Measurements from ENCODE around the gene GTPBP2.
A peak's percentile ranks its signal among the peaks of the same experiment; 100 is the strongest.

The GTPBP2 gene

DNA sequence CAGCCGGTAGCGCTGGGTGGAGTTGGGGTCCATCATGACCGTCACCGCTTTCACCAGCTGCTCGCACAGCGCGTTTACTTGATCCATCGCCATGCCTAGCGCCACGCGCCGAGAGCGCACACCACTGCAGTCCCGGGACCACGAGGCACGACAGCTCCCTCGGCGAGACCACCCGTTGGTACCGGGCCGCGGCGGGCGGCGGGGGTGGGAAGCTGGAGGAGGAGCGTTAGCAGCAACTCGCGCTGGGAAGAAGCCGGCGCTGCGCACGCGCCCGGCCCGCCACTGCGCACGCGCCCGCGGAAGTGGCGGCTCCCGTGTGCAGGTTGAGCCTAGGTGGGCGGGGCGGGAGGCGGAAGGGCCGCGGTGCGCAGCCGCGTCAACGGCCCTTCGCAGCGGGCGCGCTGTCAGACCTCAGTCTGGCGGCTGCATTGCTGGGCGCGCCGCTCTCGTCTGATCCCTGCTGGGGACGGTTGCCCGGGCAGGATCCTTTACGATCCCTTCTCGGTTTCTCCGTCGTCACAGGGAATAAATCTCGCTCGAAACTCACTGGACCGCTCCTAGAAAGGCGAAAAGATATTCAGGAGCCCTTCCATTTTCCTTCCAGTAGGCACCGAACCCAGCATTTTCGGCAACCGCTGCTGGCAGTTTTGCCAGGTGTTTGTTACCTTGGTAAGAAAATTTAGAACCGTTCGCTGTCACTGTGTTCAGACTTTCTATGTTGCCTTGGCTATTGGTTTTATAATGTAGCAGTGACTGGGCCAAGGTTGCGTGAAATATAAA is 53.1 kb downstream of the GTPBP2 start, which contains the start of the genes POLH and XPO5 (continued):
- TF ChIP-seq KLF10 (tag by site-specific recombination; IDR thresholded peaks at IDR 0.05) (peak; percentile 70; the same call in 1 of the 2 replicates), ZNF221 (tag by site-specific recombination; IDR thresholded peaks at IDR 0.05; ENCODE audit: borderline replicate concordance) (no peak), HOXA7 (CRISPR knock-in tag; IDR thresholded peaks at IDR 0.05; ENCODE audit: borderline replicate concordance) (no peak), SALL2 (tag by site-specific recombination; IDR thresholded peaks at IDR 0.05; ENCODE audit: borderline replicate concordance) (no peak), ZEB2 (tag by site-specific recombination; IDR thresholded peaks at IDR 0.05) (peak; percentile 69), ZNF701 (tag by site-specific recombination; IDR thresholded peaks at IDR 0.05) (no peak), ZXDB (tag by site-specific recombination; IDR thresholded peaks at IDR 0.05) (peak; percentile 14; the same call in 1 of the 2 replicates), SETDB1 (IDR thresholded peaks at IDR 0.05; ENCODE audit: insufficient read length, low read length) (no peak), ZNF558 (tag by site-specific recombination; IDR thresholded peaks at IDR 0.05) (no peak), SP2 (tag by site-specific recombination; IDR thresholded peaks at IDR 0.05) (peak; percentile 4; the same call in 1 of the 2 replicates), ZNF202 (tag by site-specific recombination; IDR thresholded peaks at IDR 0.05; ENCODE audit: borderline replicate concordance) (no peak), TRIM28 (IDR thresholded peaks at IDR 0.05; ENCODE audit: borderline replicate concordance, low read length) (peak; percentile 47; the same call in 1 of the 2 replicates), ZSCAN30 (tag by site-specific recombination; IDR thresholded peaks at IDR 0.05) (peak; percentile 72; the same call in 1 of the 2 replicates), GLI4 (tag by site-specific recombination; IDR thresholded peaks at IDR 0.05) (no peak), RBAK (tag by site-specific recombination; IDR thresholded peaks at IDR 0.05) (no peak), ZNF513 (tag by site-specific recombination; IDR thresholded peaks at IDR 0.05) (no peak), SCRT1 (tag by site-specific recombination; IDR thresholded peaks at IDR 0.05; ENCODE audit: borderline replicate concordance) (no peak), ZNF26 (tag by site-specific recombination; IDR thresholded peaks at IDR 0.05) (no peak), OVOL3 (tag by site-specific recombination; IDR thresholded peaks at IDR 0.05) (no peak; the same call in 1 of the 2 replicates)
- TF ChIP-seq, protein P1, sequence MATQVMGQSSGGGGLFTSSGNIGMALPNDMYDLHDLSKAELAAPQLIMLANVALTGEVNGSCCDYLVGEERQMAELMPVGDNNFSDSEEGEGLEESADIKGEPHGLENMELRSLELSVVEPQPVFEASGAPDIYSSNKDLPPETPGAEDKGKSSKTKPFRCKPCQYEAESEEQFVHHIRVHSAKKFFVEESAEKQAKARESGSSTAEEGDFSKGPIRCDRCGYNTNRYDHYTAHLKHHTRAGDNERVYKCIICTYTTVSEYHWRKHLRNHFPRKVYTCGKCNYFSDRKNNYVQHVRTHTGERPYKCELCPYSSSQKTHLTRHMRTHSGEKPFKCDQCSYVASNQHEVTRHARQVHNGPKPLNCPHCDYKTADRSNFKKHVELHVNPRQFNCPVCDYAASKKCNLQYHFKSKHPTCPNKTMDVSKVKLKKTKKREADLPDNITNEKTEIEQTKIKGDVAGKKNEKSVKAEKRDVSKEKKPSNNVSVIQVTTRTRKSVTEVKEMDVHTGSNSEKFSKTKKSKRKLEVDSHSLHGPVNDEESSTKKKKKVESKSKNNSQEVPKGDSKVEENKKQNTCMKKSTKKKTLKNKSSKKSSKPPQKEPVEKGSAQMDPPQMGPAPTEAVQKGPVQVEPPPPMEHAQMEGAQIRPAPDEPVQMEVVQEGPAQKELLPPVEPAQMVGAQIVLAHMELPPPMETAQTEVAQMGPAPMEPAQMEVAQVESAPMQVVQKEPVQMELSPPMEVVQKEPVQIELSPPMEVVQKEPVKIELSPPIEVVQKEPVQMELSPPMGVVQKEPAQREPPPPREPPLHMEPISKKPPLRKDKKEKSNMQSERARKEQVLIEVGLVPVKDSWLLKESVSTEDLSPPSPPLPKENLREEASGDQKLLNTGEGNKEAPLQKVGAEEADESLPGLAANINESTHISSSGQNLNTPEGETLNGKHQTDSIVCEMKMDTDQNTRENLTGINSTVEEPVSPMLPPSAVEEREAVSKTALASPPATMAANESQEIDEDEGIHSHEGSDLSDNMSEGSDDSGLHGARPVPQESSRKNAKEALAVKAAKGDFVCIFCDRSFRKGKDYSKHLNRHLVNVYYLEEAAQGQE (tag by site-specific recombination; IDR thresholded peaks at IDR 0.05) = no peak
- TF ChIP-seq, protein P2, sequence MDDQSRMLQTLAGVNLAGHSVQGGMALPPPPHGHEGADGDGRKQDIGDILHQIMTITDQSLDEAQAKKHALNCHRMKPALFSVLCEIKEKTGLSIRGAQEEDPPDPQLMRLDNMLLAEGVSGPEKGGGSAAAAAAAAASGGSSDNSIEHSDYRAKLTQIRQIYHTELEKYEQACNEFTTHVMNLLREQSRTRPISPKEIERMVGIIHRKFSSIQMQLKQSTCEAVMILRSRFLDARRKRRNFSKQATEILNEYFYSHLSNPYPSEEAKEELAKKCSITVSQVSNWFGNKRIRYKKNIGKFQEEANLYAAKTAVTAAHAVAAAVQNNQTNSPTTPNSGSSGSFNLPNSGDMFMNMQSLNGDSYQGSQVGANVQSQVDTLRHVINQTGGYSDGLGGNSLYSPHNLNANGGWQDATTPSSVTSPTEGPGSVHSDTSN (CRISPR knock-in tag; IDR thresholded peaks at IDR 0.05) = peak; percentile 95
- TF ChIP-seq, protein P3, sequence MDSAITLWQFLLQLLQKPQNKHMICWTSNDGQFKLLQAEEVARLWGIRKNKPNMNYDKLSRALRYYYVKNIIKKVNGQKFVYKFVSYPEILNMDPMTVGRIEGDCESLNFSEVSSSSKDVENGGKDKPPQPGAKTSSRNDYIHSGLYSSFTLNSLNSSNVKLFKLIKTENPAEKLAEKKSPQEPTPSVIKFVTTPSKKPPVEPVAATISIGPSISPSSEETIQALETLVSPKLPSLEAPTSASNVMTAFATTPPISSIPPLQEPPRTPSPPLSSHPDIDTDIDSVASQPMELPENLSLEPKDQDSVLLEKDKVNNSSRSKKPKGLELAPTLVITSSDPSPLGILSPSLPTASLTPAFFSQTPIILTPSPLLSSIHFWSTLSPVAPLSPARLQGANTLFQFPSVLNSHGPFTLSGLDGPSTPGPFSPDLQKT (IDR thresholded peaks at IDR 0.05; ENCODE audit: borderline replicate concordance, low read depth, low read length) = no peak
- TF ChIP-seq, protein P4, sequence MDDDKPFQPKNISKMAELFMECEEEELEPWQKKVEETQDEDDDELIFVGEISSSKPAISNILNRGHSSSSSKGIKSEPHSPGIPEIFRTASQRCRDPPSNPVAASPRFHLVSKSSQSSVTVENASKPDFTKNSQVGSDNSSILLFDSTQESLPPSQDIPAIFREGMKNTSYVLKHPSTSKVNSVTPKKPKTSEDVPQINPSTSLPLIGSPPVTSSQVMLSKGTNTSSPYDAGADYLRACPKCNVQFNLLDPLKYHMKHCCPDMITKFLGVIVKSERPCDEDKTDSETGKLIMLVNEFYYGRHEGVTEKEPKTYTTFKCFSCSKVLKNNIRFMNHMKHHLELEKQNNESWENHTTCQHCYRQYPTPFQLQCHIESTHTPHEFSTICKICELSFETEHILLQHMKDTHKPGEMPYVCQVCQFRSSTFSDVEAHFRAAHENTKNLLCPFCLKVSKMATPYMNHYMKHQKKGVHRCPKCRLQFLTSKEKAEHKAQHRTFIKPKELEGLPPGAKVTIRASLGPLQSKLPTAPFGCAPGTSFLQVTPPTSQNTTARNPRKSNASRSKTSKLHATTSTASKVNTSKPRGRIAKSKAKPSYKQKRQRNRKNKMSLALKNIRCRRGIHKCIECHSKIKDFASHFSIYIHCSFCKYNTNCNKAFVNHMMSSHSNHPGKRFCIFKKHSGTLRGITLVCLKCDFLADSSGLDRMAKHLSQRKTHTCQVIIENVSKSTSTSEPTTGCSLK (tag by site-specific recombination; IDR thresholded peaks at IDR 0.05) = no peak
- TF ChIP-seq, protein P5, sequence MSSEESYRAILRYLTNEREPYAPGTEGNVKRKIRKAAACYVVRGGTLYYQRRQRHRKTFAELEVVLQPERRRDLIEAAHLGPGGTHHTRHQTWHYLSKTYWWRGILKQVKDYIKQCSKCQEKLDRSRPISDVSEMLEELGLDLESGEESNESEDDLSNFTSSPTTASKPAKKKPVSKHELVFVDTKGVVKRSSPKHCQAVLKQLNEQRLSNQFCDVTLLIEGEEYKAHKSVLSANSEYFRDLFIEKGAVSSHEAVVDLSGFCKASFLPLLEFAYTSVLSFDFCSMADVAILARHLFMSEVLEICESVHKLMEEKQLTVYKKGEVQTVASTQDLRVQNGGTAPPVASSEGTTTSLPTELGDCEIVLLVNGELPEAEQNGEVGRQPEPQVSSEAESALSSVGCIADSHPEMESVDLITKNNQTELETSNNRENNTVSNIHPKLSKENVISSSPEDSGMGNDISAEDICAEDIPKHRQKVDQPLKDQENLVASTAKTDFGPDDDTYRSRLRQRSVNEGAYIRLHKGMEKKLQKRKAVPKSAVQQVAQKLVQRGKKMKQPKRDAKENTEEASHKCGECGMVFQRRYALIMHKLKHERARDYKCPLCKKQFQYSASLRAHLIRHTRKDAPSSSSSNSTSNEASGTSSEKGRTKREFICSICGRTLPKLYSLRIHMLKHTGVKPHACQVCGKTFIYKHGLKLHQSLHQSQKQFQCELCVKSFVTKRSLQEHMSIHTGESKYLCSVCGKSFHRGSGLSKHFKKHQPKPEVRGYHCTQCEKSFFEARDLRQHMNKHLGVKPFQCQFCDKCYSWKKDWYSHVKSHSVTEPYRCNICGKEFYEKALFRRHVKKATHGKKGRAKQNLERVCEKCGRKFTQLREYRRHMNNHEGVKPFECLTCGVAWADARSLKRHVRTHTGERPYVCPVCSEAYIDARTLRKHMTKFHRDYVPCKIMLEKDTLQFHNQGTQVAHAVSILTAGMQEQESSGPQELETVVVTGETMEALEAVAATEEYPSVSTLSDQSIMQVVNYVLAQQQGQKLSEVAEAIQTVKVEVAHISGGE (tag by site-specific recombination; conservative IDR thresholded peaks at IDR 0.05; ENCODE audit: low read depth) = no peak; the same call in 1 of the 2 replicates
